NCI-H1694 treated with DMSO at 0.1 percent for 48 hours (cell line): ENCODE results near the gene XRCC4.
"Not testable (repeated sequence)": the region's sequence is repeated elsewhere in the genome, so short reads cannot be mapped to it uniquely, and the experiment has no call there.

Experiments used
- DNase-seq: peaks from one replicate; lab custom pipeline; 2025; lab: John Stamatoyannopoulos, UW

Gene XRCC4

DNA sequence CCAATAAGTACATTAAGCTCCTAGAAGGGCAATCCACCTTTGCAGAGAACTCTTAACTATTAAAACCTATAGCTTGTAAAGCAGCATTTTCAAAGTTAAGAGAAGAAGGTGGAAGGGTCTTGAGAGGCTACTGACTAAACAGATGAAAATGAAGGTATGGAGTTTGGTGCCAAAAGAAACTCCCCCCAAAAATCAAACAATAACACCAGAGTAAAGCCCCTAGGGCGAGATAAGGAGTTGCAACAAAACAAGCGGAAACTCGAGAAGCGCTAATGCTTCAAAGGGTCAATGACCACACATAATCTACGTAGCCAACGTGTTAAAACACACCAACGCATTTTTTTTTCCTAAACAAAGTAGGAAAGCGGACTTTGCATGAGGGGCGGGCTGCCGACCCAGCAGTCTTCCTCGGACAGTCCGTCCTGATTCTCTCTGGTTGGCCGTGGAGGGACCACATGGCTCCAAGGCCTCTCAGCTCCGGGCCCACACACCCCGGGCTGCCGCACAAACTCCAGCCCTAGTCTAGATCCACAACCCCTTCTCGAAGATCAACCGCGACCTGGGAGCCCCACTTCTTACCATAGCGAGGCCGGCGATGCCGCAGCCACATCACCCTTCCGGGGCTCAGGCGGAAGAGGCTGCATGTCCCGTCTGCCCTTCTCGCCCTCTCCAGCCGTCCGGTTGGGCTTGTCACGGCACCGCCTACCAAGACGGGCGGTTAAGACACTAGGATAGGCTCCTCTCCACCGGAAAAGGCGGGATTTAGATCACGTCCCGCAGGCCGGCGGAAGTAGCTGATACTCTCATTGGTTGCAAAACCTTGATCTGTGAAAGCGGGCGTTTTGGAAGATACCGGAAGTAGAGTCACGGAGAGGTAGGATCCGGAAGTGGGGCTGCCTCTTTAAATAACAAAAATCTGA, at the start of gene XRCC4, which contains the start of gene TMEM167A:
TSS of gene XRCC4 (plus strand) at position 806 of the 920 bp plus-strand sequence. CDS start 27,373 bp downstream, outside the sequence.
TSS of gene TMEM167A (minus strand) at position 653 of the 920 bp plus-strand sequence. CDS start at position 582, 71 bp downstream.
- peak; percentile 95 for DNase-seq

DNA sequence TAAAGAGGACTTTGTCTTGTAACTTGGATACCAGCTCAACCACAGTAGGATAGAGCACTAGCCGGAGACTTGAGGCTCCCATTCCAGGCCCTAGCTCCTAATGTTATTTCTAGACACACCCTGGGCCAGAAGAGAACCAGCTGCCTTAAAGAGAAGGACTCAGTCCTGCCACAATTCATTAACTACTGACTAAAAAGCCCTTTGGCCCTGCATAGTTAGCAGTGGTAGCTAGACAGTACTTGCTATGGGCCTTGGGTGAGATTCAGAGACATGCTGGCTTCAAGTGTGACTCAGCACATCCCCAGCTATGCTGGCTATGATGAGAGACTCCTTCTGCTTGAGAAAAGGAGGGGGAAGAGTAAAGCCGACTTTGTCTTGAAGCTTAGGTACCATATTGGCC, 47.4 kb upstream of the XRCC4 start:
- no peak for DNase-seq

GRCh38 chr5:83031381-83031780, 46.0 kb upstream of the XRCC4 start:
- DNase-seq, result no peak

DNA sequence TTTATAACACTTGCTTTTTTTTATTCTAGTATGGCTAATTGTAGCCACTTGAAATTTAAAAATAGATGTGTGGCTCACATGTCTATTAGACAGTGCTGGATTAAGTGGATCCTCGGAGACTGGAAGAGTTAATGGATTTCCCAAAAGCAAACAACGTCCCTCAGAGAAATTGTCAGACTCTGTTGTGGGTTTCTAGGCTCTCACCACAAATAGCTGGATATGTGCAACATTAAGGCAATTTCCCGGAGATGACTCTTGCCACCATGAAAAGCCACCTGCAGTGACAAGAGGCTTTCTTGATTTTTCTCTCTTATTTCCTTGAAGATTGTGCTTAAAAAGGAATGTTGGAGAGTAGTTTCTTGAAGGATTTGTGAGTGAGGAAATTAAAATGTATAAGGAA, 43.3 kb upstream of the XRCC4 start:
- DNase-seq, result no peak

DNA sequence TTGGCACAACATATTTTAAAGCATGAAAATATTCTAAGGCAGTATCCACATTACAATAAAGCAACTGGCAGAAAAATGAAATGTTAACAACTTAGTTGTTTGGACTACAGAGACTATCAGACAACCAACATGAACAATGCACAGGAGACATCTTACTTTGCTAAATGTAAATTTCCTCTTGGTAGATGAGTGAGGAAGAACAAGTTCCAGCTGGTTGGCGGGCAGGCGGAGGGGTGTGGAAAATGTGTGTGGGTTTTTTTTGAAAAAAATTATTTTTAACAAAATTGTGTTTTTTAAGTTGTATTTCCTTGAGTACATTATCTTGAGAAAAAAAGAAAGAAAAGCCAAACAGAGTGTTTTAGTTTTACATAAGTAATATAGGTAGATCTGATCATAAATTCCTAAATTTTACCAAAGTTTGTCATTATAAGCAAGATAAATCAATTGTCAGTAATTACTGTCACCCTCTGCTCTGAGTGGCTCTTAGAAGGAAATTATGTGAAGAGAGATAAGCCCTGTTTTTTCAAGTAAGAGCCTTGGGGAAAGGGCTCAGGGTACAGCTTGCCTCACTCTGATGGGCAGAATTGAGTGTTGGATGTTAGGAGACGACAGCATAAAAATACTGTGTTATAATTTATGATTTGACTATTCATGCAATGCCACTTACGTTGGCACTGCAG, 42.7 kb upstream of the XRCC4 start:
- no peak for DNase-seq

GRCh38 chr5:83035373-83036100, 41.8 kb upstream of the XRCC4 start:
- peak; percentile 73 for DNase-seq

GRCh38 chr5:83036991-83037575, 40.3 kb upstream of the XRCC4 start:
- DNase-seq, result no peak

DNA sequence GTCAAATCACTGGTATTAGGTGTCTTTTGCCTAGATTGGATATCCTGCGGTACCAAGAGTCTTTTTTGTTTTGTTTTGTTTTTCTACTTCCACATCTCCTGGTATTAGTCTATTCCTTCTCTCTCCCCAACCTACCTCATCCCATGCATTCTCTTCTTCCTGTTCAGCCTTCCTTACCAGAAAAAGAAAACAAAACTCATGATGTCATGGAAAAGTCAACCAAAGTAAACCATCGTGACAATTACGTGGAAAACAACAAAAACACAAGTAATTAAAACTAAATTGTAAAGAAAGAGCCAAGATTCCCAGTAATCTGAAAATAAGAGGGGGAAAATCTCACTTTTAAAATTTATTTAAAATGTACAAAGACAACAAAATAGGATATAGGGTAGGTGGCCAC, 38.4 kb upstream of the XRCC4 start:
- no peak for DNase-seq

DNA sequence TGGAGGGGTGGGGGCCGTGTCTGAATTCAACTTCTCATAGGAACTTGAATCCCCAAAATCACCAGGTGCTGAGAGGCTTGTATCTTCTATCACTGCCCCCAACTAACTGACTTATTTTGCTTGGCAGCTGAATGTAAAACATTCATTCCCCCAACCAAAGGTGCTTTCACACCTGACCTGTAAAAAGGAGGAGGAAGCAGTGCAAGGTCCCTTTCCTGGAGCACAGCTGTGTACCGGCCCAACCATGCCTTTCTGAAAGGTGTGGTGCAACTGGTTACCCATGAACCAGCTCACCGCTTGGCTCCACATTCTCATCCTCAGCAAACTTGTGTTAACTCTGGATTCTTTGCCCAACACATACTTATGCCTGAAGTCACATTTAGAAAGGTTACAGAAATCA, 34.8 kb upstream of the XRCC4 start:
- DNase-seq, result no peak

- DNase-seq, result no peak
These were observed 32.4 kb upstream of the XRCC4 start for GRCh38 chr5:83044926-83045325.

GRCh38 chr5:83048277-83048676, 29.1 kb upstream of the XRCC4 start:
- no peak for DNase-seq

DNA sequence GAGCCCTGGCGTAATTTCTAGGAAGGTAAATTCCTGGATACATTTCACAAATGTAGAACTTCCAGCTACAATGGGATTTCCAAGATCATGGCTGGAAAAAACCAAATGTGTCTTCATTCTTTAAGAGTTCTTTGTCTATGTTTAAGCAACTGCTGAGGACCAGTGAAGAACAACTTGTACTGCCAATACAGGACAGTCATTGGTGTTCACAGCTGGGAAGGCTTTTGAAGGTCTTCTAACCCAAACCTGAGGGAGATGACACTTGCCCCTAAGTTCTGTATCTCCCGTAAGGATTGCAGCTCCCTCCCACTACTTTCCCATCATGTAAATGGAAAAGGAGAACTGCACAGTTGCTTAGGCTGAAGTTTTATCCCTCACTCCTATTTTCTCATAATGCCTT, 28.5 kb upstream of the XRCC4 start:
- no peak for DNase-seq

- DNase-seq, result no peak
These were observed 27.9 kb upstream of the XRCC4 start for GRCh38 chr5:83049370-83049885.

GRCh38 chr5:83050723-83051340, 26.5 kb upstream of the XRCC4 start:
- DNase-seq, result no peak

DNA sequence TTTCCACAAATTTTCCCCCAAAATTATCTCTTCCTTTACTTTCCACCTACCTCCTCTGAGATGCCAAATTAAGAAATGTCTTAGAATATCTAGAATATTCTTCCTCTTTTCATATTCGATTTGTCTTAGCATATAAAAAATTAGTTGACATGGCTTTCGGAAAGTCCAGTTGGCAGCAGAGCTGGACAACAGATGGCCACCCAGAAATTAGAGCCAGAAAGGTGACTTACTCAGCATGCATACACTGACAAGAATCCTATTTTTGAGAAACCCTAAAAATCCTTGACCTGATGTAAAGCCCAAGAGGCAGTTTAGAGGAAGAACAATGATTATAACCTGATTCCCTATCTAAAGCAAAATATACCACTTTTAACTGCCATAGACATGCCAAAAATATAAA, 22.2 kb upstream of the XRCC4 start:
- DNase-seq, result no peak

DNA sequence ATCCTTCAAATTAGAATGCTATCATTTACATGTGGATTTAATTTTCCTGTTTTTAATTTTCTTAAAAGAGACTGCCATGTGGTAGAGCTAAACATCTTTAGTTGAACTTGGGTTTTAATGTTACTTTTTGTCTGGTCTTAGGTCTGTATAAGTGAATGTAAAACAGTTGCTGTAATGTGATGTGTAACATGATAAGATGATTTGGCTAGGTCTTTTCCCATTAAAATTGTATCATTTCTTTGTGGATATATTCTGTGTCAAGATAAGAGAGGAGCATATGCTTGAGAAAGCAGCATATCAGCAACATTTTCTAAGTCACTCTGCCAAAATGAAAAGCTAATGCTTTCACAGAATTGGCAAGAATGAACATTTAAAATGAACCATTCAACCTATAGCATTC, 18.6 kb upstream of the XRCC4 start:
- DNase-seq, result no peak

DNA sequence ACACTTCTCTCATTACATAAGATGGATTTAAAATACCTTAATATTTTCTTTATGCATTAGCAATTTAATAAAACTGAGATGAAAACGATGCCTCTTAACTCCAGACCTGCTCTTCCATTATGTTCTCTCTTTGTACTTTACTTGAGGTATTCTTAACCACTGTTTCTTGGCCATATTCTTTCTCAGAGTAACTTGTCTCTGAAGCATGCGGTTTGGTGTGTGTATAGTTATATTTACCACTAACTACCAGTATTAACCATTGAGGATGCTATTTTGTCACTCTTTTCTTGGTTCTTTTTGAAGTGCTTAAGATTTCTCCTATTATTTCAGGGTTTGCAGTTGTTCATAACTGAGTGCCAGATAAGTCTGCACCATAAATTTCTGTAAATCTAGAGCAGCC, 18.0 kb upstream of the XRCC4 start:
- no peak for DNase-seq

DNA sequence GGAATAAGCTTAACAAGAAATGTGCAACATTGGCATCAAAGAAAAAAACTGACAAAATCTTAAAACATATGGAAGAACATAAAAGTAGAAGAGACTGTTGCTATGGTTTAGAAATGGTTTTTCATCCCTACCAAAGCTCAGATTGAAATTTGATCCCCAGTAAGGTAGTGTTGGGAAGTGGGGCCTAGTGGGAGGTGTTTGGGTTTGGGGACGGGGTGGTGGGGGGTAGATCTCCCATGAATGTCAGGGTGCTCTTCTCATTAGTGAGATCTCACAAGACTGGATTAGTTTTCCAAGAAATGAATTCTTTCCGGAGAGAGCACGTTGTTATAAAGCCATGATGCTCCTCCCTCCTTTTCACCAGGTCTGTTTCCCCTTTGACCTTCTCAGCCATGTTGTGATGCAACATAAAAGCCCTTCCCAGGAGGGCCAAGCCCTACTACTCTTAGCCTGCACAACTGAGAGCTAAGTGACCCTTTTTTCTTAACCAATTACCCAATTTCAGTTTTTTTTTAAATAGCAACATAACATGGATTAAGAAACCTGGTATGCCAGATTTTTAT, 10.7 kb upstream of the XRCC4 start:
- DNase-seq, result no peak

DNA sequence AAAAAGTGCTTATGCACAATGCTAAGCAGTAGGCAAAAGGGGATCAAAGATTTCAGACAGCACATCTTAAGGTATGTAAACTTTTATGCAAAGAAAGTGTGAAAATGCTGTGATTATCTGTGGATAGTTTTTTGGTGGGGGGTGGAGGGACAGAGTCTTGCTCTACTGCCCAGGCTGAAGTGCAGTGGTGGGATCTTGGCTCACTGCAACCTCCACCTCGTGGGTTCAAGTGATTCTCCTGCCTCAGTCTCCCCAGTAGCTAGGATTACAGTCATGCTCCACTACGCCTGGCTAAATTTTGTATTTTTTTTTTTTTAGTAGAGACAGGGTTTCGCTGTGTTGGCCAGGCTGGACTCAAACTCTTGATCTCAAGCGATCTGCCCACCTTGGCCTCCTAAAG, 10.0 kb upstream of the XRCC4 start:
- not testable (repeated sequence) for DNase-seq

DNA sequence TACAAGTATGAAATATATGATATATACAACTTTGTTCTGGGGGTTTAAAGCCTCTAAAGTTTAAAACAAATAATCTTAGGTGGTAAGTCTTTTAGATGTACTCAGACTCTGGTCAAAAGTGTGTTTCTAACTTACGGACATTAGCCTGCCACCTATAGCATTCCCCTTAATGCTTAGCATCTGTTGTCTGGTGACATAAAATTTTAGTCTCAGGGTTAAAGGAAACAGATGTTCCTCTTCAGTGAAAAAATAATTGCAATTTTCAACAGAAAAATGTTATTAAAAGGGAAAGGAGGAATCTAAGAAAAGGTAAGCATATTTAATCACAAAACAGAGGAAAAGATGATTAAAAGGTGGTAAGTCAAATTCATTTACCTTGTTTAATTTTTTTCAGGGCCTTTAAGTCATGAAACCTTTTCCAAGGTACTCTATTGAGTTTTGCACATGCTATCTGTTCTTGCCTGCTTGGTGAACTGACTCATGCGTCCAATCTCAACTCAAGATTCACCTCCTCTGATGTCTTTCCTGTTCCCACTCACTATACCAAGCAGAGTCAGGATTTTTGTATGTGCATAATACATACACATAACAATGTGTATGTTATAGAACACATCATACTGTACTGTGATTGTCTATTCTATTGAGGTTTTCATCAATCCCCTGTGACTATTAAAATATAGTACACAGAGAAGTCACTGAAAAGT, 8.1 kb upstream of the XRCC4 start:
- DNase-seq, result no peak
